ENCODE measurements around the gene MTARC2.

Gene MTARC2

GRCh38 chr1:220800262-220800661 is 52.1 kb downstream of the MTARC2 start:
- no peak for DNase-seq (ENCODE audit: low read depth, low spot score)

GRCh38 chr1:220803401-220804201 is 55.5 kb downstream of the MTARC2 start:
- DNase-seq (ENCODE audit: low read depth, low spot score): no peak

GRCh38 chr1:220804202-220804586 is 56.1 kb downstream of the MTARC2 start:
- no peak for DNase-seq (ENCODE audit: low read depth, low spot score)

GRCh38 chr1:220806408-220806807 is 58.3 kb downstream of the MTARC2 start:
- DNase-seq (ENCODE audit: low read depth, low spot score): no peak

- DNase-seq (ENCODE audit: low read depth, low spot score): no peak
Observed at GRCh38 chr1:220807726-220808125, 59.6 kb downstream of the MTARC2 start.

- no peak for DNase-seq (ENCODE audit: low read depth, low spot score)
Observed at GRCh38 chr1:220808345-220809186, 60.4 kb downstream of the MTARC2 start.

- DNase-seq (ENCODE audit: low read depth, low spot score): no peak
Observed at GRCh38 chr1:220809187-220809550, 61.0 kb downstream of the MTARC2 start.

GRCh38 chr1:220809704-220810103 is 61.6 kb downstream of the MTARC2 start:
- DNase-seq (ENCODE audit: low read depth, low spot score): no peak

- DNase-seq (ENCODE audit: low read depth, low spot score): peak; percentile 31
Observed at GRCh38 chr1:220810179-220810653, 62.1 kb downstream of the MTARC2 start.

GRCh38 chr1:220810963-220811362 is 62.8 kb downstream of the MTARC2 start:
- no peak for DNase-seq (ENCODE audit: low read depth, low spot score)

GRCh38 chr1:220811695-220812094 is 63.6 kb downstream of the MTARC2 start:
- DNase-seq (ENCODE audit: low read depth, low spot score): no peak

GRCh38 chr1:220812308-220812707 is 64.2 kb downstream of the MTARC2 start:
- no peak for DNase-seq (ENCODE audit: low read depth, low spot score)

- DNase-seq (ENCODE audit: low read depth, low spot score): no peak
Observed at GRCh38 chr1:220813013-220813412, 64.9 kb downstream of the MTARC2 start.

GRCh38 chr1:220815409-220815808 is 67.3 kb downstream of the MTARC2 start:
- DNase-seq (ENCODE audit: low read depth, low spot score): no peak

GRCh38 chr1:220817907-220818306 is 69.8 kb downstream of the MTARC2 start:
- no peak for DNase-seq (ENCODE audit: low read depth, low spot score)

GRCh38 chr1:220818421-220819173 is 70.5 kb downstream of the MTARC2 start:
- no peak for DNase-seq (ENCODE audit: low read depth, low spot score)

GRCh38 chr1:220819467-220820026 is 71.4 kb downstream of the MTARC2 start:
- DNase-seq (ENCODE audit: low read depth, low spot score): no peak

- no peak for DNase-seq (ENCODE audit: low read depth, low spot score)
Observed at GRCh38 chr1:220824031-220824989, 76.2 kb downstream of the MTARC2 start.

GRCh38 chr1:220825819-220826551 is 77.9 kb downstream of the MTARC2 start:
- no peak for DNase-seq (ENCODE audit: low read depth, low spot score)

GRCh38 chr1:220826729-220827128 is 78.6 kb downstream of the MTARC2 start:
- no peak for DNase-seq (ENCODE audit: low read depth, low spot score)
